Vagina (tissue), 2 donors: ENCODE results near the gene GSDME.

ENCODE experiments used
- POLR2A ChIP-seq, 2 donors: fragments of 450-650 bp; IDR thresholded peaks; one replicate each; pipeline ENCODE4 v1.6.1; 2017; ENCODE audit warnings: antibody characterized with exemption in 2 of 2, mild to moderate bottlenecking in 2 of 2, moderate library complexity in 2 of 2
- TF ChIP-seq, protein P1 (sequence below), 3 experiments: fragments of 450-650 bp in 2 of 3; fragments of 200-600 bp in 1 of 3; sonication (generic) in 1 of 3; IDR thresholded peaks; one replicate each; pipeline ENCODE4 v1.5.1; 2017 to 2019; ENCODE audit warnings: antibody characterized with exemption in 3 of 3, mild to moderate bottlenecking in 2 of 3, moderate library complexity in 2 of 3

DNA sequence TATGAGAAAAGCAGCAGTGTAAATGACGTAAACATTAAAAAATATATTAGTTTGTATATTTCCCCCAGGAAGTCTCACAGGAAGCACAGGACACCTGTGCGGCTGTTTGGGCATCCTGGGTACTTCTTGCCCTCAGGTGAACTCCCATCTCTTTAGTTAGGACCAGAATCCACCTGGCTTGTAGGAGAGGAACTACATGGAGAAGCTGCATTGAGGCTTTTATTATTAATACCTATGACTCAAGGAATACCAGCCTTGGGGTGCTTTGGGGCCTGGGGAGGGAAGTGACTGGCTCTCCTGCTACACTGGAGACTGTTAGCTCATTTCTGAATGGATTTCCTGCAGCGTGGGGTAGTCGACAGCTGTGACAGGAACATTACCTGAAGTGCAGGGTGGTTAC lies 40.0 kb upstream of the GSDME start:
- TF ChIP-seq, protein P1, sequence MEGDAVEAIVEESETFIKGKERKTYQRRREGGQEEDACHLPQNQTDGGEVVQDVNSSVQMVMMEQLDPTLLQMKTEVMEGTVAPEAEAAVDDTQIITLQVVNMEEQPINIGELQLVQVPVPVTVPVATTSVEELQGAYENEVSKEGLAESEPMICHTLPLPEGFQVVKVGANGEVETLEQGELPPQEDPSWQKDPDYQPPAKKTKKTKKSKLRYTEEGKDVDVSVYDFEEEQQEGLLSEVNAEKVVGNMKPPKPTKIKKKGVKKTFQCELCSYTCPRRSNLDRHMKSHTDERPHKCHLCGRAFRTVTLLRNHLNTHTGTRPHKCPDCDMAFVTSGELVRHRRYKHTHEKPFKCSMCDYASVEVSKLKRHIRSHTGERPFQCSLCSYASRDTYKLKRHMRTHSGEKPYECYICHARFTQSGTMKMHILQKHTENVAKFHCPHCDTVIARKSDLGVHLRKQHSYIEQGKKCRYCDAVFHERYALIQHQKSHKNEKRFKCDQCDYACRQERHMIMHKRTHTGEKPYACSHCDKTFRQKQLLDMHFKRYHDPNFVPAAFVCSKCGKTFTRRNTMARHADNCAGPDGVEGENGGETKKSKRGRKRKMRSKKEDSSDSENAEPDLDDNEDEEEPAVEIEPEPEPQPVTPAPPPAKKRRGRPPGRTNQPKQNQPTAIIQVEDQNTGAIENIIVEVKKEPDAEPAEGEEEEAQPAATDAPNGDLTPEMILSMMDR (IDR thresholded peaks at IDR 0.05) = no peak
- TF ChIP-seq POLR2A (IDR thresholded peaks at IDR 0.05) = no peak
